ENCODE results near the gene C16orf87.

- no peak for TF ChIP-seq POLR2A (IDR thresholded peaks at IDR 0.05)
- no peak for TF ChIP-seq CTCF (IDR thresholded peaks at IDR 0.05)
- TF ChIP-seq EP300 (IDR thresholded peaks at IDR 0.05), result no peak
Observed at GRCh38 chr16:46828292-46828691, 2.7 kb downstream of the C16orf87 start.

Data from tibial nerve (tissue), 4 donors.